GM12892 (cell line): ENCODE measurements around the gene C6orf136.

ENCODE experiments used
- POLR2A ChIP-seq: IDR thresholded peaks from 2 replicates; pipeline ENCODE4 v1.6.1; 2011; ENCODE audit warnings: low read depth, low read length, control low read depth
- TAF1 ChIP-seq: IDR thresholded peaks from 2 replicates; pipeline ENCODE4 v1.6.1; 2011; ENCODE audit warnings: low read depth, mild to moderate bottlenecking, control low read depth, low read length, borderline replicate concordance

DNA sequence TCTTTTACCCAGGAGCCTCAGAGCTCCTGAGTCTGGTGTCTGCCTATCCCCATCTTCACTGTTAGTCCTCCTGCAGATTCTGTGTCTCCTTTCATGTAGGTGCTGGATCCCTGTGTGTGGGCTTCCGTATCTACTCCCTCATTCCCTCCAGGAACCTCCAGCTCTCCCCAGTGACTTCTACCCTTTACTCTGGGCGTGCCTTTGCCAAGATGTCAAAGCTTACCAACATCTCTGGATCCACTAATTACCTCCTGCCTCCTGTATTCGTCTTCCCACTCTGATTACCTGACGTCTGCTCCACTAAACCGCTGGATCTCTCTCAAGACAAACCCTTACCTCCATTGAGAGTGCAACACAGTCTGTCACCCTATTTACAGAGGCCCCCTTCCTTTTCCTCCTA is 2.2 kb upstream of the C6orf136 start:
- TF ChIP-seq TAF1 = no peak
- no peak for TF ChIP-seq POLR2A
